Effector CD4-positive, alpha-beta T cell (primary cell): ENCODE data around the gene RIT2.
"Not testable (repeated sequence)": the region's sequence is repeated elsewhere in the genome, so short reads cannot be mapped to it uniquely, and the experiment has no call there.

Experiments used
- DNase-seq: peaks from one replicate; pipeline ENCODE4 v3.0.0-alpha.2; 2020

Gene RIT2

GRCh38 chr18:42824178-42824577 is 291.3 kb downstream of the RIT2 start:
- DNase-seq: no peak

- DNase-seq: no peak
Observed at GRCh38 chr18:42822711-42823110, 292.8 kb downstream of the RIT2 start.

- no peak for DNase-seq
Observed at GRCh38 chr18:42821492-42821891, 294.0 kb downstream of the RIT2 start.

- DNase-seq: no peak
Observed at GRCh38 chr18:42814618-42815017, 300.9 kb downstream of the RIT2 start.

- no peak for DNase-seq
Observed at GRCh38 chr18:42814184-42814583, 301.3 kb downstream of the RIT2 start.

GRCh38 chr18:42813570-42813969 is 301.9 kb downstream of the RIT2 start:
- no peak for DNase-seq

GRCh38 chr18:42807887-42808286 is 307.6 kb downstream of the RIT2 start:
- DNase-seq: no peak

- DNase-seq: no peak
Observed at GRCh38 chr18:42801706-42802105, 313.8 kb downstream of the RIT2 start.

- DNase-seq: no peak
Observed at GRCh38 chr18:42798606-42799170, 316.8 kb downstream of the RIT2 start.

GRCh38 chr18:42795213-42795789 is 320.2 kb downstream of the RIT2 start:
- not testable (repeated sequence) for DNase-seq

GRCh38 chr18:42792731-42793130 is 322.8 kb downstream of the RIT2 start:
- no peak for DNase-seq

GRCh38 chr18:42784632-42785031 is 330.9 kb downstream of the RIT2 start:
- no peak for DNase-seq

- no peak for DNase-seq
Observed at GRCh38 chr18:42782929-42783328, 332.6 kb downstream of the RIT2 start.

- DNase-seq: no peak
Observed at GRCh38 chr18:42781298-42781815, 334.1 kb downstream of the RIT2 start.

- DNase-seq: no peak
Observed at GRCh38 chr18:42780171-42780570, 335.3 kb downstream of the RIT2 start.

GRCh38 chr18:42778445-42779042 is 336.9 kb downstream of the RIT2 start:
- no peak for DNase-seq

- DNase-seq: no peak
Observed at GRCh38 chr18:42778024-42778423, 337.5 kb downstream of the RIT2 start.

- DNase-seq: no peak
Observed at GRCh38 chr18:42773870-42774269, 341.6 kb downstream of the RIT2 start.

- DNase-seq: no peak
Observed at GRCh38 chr18:42771936-42772335, 343.5 kb downstream of the RIT2 start.

GRCh38 chr18:42765302-42765701 is 350.2 kb downstream of the RIT2 start:
- no peak for DNase-seq

GRCh38 chr18:42760290-42760689 is 355.2 kb downstream of the RIT2 start:
- no peak for DNase-seq

- DNase-seq: no peak
Observed at GRCh38 chr18:42758852-42759251, 356.6 kb downstream of the RIT2 start.

GRCh38 chr18:42756214-42756613 is 359.3 kb downstream of the RIT2 start:
- DNase-seq: no peak

GRCh38 chr18:42752916-42753315 is 362.6 kb downstream of the RIT2 start:
- DNase-seq: no peak

GRCh38 chr18:42746794-42747193 is 368.7 kb downstream of the RIT2 start:
- DNase-seq: no peak
